Hematopoietic multipotent progenitor cell treated with erythropoietin and hydrocortisone succinate and interleukin-3 and kit ligand, for 17 days (in vitro differentiated cells): ENCODE measurements around the gene NR1H4.
A peak's percentile ranks its signal among the peaks of the same experiment; 100 is the strongest.
"Not testable (repeated sequence)": the region's sequence is repeated elsewhere in the genome, so short reads cannot be mapped to it uniquely, and the experiment has no call there.

ENCODE experiments used
- DNase-seq: peaks from one replicate; pipeline ENCODE4 v3.0.0-alpha.2; 2015; ENCODE audit warnings: low spot score

The NR1H4 gene

DNA sequence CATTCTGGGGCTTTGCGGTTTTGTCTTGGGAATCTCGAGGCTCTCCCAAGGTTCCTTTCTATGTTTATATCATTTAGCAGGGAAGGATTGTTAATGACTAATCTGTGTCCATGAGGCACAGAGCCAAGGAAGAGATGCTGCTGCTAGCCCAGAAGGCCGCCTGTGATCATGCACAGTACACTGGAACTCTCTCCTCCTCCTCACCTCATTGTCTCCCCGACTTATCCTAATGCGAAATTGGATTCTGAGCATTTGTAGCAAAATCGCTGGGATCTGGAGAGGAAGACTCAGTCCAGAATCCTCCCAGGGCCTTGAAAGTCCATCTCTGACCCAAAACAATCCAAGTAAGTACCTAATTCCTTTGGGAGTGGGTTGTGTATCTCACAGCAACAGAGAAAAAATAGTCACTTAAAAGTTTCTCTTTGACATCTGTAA, at the start of gene NR1H4:
TSS of gene NR1H4 (plus strand) at position 151 of the 435 bp plus-strand sequence. CDS start 19,458 bp downstream, outside the sequence.
- DNase-seq = no peak

DNA sequence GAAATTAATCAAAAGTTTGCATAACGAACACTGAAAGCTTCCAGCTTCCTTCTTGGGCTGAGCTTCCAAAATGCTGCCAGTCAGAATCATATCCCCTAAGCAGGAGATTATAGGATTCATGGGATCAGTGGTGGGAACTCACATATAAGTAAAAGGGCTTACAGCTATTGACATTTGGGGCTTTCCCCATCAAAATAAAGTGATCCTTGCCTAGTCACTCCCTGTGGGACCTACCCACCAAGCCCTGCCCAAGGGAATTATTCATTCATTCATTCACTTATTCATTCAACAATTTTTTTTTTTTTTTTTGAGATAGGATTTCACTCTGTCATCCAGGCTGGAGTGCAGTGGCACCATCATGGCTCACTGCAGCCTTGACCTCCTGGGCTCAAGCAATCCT, 47.5 kb upstream of the NR1H4 start:
- DNase-seq = no peak

DNA sequence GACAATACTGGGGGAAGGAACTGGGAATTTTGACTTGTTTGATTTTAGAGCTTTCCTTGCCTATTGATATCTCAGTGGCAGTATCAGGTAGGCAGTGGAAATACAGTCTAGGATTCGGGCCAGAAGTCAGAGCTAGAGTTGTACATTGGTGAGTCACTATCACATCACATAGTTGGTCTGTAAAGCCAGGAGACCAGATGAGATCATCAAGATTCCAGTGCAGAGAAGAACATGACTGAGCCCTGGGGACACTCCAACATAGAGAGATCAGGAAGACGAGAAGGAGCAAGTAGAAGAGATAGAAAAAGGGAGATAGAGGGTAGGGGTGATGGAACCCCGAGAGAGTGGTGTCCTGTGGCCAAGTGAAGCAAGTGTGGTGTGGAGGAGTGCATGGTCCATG, 46.6 kb upstream of the NR1H4 start:
- DNase-seq = no peak

DNA sequence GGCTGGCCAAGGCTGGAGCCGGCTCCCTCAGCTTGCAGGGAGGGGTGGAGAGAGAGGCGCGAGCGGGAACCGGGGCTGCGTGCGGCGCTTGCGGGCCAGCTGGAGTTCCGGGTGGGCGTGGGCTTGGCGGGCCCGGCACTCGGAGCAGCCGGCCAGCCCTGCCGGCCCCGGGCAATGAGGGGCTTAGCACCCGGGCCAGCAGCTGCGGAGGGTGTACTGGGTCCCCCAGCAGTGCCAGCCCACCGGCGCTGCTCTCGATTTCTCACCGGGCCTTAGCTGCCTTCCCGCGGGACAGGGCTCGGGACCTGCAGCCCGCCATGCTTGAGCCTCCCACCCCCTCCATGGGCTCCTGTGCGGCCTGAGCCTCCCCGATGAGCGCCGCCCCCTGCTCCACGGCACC, 43.4 kb upstream of the NR1H4 start:
- not testable (repeated sequence) for DNase-seq

DNA sequence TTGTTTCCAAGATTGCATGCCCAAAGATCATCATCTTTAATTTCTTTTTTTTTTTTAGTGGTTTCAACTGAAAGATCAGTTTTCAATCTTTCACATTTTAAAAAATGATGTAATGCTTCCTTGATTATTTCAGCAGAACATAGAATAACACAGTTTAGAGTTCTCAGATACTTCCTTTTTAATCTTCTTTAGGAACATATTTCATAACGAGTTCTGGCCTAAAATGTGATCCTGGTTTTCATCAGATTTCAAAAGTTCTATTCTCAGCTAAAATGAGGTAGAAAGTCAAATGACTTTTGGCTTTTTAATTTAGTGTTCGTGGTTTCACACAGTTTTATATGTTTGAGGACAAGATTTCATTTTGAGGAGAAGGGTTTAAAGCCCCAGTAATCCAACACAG, 40.0 kb upstream of the NR1H4 start:
- DNase-seq = no peak

DNA sequence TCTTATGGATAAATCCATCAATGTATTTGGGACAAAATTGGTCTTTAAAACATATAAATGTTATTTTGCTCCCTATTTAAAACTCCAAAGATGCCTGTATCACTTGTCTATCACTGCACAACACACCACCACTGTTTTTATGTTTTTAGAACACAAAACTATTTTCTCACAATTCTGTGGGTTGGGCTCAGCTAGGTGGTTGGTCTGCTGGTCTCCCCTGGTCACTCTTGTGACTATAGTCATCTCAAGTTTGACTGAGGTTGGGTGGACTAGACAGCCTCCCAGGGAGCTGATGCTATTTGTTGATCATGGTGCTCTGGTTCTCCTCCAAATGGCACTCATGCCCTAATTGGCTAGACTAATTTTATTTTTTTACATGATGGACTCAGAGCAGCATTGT, 39.5 kb upstream of the NR1H4 start:
- no peak for DNase-seq

DNA sequence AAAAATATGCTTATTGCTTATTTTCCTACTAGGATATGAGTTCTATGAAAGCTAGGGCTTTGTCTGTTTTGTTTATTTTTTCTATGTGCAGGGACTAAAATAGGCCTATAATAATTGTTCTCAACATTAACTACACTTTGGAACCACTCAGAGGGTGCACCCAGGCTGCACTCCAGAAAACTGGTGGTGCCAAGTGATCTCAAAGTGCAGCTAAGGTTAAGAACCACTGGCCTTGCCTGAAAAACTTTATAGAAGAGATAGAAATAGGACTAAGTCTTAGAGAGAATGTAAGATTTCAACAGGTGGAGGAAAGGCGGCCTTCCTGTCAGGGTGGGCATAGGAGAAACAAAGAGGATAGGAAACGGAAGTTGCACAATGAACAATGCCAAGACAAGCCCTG, 37.7 kb upstream of the NR1H4 start:
- DNase-seq = no peak

DNA sequence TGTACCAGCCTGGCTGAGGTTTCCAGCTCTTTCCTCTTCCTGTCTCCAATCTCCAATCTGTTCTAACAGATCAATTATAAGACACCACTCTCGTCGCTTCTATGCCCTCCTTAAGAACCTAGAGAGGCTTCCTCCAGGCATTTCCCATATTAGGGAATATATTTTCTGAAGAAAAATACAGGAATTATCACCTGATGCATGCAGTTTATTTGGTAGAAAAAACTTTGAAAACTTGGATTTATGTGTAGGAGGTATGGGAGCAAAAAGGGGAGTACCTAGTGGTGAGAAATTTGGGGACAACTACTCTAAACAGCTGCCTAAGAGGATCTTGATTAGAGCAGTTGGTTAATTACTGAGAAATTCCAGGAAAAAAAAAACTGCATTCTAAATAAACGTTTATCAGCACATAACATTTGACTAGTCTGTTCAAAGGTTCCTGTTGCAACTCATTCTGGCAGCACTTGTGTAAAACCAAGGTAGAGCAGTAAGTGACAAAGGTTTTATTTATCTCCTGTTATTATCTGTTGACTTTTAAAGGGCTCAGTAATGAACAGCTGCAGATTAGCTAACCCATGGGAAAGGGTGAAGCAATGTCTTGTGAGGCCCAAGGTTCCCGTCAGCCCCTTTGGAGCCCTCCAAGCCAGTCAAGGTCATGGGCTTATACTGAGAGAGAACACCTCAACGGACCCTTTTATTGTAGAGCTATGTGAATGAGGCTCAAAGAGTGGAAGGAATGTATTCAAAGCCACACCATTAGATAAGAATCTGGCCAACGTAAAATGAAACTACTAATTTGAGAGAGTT, 36.4 kb upstream of the NR1H4 start:
- DNase-seq = peak; percentile 7

DNA sequence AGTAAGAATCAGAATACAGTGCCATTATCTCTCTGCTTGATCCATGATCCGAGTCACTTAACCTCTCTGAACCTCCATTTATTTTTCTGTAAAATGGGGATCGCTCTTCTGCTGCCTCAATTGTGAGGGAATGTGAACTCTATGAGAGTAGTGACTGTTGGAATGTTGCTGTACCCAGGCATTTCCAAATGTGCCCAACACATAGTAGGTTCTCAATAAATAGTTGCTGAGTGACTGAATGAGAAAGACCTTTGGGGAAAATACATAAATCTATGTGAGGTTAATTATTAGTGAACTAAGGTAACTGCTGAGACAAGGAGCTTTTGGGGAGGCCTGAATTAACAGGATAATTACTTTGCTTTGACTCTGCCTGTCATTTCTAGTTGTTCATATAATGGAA, 33.9 kb upstream of the NR1H4 start:
- no peak for DNase-seq

DNA sequence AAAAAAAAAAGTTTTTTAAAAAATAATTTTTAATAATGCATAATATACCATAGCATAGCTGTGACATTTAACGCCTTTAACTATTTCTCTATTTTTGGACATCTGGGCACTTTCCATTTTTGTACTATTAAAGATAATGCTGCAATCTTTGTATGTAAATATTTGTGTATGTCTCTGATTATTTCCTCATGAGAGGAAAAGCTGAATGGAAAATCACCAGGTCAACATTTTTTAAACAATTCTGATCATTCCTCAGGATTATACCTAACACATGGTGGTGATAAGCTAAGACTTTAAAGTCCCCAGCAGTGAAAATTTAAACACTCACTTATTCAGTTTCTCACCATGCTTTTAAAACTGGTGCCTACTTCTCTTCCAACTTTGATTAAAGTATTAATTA, 31.3 kb upstream of the NR1H4 start:
- no peak for DNase-seq

DNA sequence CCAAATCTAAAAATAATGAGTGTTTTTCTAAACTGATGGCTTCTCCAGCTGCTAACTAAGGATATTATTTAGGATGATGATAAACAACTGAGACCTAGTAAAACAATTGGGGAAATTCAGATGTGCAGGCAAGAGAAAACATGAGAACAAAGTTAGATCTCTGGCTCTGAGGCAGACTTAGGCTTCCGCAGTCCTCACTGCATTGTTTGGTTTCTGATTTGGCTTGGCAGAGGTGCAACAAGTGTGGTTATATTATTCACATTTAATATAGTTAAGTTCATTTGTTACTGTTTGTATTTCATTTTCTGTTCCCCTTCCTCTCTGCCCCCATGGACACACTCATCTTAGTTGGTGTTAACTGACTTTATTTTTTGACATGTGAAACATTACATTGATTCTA, 30.2 kb upstream of the NR1H4 start:
- no peak for DNase-seq

DNA sequence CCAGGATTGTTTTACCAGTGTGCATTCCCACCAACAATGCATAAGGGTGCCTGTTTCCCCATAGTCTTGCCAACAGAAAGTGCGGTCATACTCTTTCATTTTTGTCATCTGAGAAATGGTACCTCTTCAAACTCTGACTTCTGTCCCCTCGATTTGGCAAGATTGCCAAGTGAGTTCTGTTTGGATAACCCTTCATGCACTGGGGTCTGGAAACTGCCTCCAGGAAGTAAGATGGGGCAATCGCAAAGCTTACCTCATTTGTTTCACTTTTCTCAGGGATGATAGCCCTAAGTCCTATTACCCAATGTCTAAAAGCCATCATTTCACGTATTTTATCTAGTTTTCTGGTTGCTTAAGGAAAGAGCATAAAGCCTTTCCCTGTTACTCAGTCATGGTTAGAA, 28.6 kb upstream of the NR1H4 start:
- no peak for DNase-seq

DNA sequence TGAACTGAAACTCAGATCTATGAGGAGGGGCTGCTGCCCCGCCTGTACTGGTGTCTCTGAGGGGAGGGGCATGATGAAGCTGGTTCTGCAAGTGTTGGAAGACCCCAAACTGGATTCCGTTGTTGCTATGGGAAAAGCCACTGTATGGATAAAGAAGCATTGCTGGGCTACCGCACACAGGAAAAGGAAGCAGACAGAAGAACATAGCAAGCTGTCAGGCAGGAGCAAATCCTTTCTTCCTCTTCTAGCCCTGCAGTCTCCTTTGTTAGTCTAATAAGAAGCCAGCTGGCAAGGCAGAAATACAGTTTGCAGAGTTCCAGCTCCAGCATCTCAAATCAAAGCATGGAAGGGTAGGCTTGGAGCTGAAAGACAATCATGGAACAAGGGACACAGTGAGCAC, 26.3 kb upstream of the NR1H4 start:
- DNase-seq = no peak

DNA sequence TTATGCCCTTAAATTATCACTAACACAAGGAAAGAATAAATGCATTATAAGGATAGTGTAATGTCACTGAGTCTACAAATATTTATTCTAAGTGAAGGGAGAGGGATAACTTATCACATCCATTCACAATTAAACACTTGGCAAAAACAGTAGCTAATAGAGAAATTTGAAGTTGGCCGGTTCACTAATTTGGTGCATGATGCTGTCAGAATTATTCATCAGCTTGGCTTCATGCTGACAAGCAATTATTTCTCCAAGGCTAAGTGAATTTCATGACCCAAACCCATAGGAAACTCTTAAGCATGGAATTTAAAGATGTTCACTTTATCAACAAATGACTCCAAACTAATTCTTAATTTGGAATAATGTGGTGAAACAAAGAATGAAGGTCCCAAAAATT, 25.0 kb upstream of the NR1H4 start:
- DNase-seq = no peak

DNA sequence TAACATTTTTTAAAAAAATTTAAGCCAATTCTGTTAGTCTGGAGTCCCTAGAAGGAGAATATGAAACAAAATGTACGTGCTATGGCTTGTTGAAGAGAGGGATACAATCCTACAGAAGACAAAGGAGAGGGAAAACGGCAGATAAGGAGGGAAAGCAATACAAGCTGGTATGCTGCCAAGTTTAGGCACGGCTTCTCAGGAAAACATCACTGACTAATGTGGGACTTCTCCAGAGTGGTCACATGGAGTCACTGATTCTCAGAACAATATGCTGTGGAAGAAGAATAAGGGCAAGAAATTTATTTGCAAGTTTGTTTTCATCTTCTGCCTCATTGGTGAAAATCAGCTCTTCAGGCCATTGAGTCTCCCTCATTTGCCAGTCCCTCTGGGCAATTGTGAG, 22.9 kb upstream of the NR1H4 start:
- DNase-seq = no peak

DNA sequence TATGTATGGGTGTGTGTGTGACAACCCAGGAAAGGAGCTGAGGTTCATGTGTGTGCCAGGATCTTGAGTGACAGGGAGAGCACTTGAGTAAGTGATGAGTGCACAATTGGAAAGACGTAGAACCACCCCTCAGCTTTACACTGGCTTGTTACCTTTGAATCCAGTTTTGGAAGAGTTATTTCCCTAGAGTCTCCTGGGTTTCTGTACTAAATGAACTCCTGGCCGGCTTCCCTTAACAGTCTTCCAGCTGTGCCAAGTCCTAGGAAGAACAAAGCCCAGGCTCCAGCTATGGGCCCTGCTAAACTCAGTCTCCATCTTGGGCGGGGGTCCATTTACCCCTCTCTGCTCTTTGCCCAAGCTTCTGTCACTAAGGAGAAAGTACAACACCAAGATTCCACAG, 19.7 kb upstream of the NR1H4 start:
- no peak for DNase-seq

DNA sequence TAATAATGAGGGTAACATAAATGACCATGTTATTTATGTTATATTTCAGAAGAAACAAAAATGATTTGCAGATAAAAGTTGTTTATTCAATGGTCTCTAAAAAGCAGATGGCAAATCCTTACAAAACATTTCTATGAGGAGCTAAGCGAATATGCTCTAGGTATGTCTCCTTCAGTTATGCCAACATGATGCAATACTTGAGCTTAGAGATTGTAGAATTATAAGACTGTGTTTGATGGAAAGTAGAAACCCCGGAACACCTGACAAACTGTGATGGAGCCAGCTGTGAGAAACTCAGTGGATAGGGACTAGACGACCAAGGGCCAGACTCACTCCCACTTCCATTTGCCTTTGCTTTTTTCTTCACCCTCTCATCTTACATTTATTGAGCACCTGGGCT, 17.8 kb upstream of the NR1H4 start:
- DNase-seq = no peak

DNA sequence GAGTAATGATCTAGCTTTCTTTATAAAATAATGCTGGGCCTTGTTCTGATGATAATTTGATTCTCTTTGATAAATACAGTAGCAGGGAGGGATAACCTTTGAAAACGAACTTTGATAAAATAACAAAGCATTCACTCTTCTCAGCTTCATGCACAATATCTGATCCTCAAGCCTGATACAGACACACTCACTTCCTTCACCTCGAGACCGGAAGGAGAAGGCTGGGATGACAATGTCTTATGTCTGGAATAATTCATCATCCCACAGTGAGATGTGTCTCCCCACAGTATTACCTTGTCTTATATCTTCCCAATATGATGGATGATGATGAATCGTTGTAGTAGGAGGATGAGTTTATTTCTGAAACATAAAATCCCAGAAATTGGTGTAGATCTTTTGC, 15.5 kb upstream of the NR1H4 start:
- no peak for DNase-seq

DNA sequence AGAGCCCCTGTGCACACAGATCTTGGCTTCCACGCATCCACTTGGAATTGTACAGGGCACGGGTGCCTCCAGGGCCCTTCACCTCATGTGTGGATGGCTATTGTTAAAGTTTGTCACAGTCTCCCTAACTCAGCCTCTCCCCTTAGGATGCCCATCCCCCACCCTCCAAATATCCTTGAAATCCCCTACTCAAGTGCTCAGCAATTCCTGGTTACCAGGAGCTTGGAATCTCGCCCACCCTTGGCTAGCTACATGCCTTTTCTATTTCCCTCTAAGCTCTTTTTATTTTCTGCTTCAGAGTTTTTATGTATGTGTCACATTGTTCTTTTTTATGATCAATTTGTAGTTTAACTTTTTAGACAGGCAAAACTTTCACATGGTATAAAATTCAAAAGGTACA, 13.0 kb upstream of the NR1H4 start:
- no peak for DNase-seq

DNA sequence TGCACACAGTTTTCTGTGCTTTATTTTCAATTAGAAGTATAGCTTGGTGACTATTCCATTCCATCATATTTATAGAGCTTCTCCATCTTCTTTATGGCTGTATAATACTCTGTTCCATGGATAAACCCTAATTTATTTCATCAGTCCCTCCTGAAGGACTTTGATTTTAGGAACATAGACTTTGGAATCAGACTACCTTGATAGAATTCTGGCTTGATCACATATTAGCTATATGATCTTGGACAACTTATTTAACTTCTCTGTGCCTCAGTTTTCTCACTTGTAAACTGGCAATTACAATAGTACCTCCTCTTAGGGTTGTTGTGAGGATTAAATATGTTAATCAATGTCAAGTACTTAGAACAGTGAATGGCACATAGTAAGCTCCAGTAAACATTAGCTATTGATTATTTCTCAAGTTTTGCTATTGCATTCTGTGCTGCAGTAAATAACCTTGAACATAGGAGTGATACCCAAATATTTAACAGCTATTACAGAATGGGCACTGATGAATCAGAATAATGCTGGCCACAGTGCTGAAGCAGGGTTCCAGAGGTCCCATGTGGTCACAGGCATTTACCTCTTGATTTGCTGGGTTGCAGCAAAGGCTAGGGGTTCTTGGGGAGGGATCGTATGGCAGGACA, 12.2 kb upstream of the NR1H4 start:
- DNase-seq = no peak

DNA sequence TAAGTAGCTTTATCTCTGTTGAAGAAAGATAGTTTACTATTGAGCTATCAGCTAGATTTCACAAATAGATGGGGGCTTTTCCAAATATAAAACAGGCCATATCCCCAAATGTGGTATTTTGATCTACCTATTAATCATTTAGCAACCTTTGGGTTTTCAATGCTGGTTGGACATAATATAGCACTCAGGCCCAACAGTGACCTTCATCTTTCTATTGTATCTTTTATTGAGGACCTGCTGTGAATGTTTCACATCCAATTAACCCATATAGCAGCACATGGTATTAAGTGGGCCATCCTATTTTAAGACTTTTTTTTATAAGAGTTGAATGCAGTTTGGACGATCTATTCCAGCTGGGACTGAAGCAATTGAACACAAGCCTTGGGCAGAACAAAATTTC, 10.0 kb upstream of the NR1H4 start:
- DNase-seq = no peak

DNA sequence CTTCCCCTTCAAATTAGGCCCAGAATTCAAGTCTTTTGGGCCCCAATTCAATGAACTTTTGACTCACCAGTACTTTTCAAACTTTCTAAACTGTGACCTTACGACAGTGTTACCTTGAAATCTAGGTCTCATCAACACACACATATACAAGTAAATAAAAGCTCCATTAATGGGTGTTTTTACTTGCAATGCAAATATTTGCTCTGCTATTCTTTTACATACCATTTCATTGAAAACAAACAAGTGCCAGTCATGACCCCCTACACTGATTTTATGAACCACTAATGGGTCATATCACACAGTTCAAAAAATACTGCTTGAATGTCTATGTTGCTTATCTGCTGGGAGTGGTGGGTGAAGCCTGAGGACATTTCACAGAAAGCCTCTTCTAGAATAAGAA, 9.1 kb upstream of the NR1H4 start:
- DNase-seq = no peak

DNA sequence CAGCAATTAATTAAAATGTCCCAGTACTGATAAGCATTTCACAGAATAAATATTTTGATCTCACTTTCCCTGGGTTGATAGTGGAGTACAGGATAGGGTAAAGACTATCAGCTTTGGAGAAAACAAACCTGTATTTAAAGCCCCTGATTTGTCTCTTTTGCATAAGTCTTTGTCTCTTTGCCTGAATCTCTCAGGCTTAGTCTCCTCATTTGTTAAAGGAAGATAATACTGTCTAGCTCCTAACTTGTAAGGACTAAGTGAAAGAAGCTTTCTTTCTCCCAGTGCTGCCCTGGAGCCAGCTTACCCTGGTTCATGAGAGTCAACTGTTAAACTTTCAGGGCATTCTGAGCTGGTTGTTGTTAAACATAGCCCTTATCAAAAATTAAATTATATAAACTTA, 5.5 kb upstream of the NR1H4 start:
- DNase-seq = no peak

DNA sequence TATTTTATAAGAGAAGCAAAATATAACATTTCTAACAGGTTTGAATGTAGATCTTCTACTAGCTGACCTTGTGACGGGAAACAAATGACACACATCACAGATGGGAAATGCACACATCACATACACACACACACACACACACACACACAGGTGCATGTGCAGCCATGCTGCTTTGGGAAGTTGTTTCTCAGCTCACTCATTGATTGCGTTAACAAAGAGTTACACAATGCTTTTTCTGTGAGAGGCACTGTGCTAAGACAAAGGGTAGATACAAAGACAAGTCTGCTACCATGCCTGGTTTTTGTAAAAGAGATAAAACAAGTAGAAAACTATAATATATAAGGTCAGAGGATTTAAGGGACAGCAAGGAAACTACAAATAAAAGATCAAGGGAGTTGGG, 1.3 kb upstream of the NR1H4 start:
- no peak for DNase-seq
